Activated CD4-positive, alpha-beta T cell treated with anti-CD3 and anti-CD28 coated beads for 4 hours (primary cell): Measurements from ENCODE around the gene CT45A3.
"Not testable (repeated sequence)": the region's sequence is repeated elsewhere in the genome, so short reads cannot be mapped to it uniquely, and the experiment has no call there.

ENCODE experiments used
- DNase-seq, 2 donors: peaks; one replicate each; pipeline ENCODE4 v3.0.0-alpha.2; 2020

CT45A3 gene, protein sequence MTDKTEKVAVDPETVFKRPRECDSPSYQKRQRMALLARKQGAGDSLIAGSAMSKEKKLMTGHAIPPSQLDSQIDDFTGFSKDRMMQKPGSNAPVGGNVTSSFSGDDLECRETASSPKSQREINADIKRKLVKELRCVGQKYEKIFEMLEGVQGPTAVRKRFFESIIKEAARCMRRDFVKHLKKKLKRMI

DNA sequence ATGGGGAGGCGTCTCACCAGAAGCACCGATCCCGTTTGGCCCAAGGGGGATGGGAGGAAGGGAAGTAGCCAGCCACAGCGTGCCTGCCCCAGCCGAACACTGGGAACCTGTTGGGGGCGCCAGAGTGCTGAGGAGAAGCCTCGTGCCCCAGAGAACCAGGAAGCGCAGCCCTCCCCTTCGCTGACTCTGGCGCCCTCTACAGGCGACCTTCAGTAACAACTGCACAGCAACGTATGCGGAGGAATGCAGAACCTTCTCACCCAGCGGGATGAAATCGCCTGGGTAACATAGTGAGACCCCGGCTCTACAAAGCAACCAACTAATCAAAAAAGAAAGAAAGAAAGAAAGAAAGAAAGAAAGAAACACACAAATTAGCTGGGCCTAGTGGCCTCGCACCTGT is at the start of gene CT45A3:
Gene CT45A3 (minus strand): TSS at position 101 of the 400 bp plus-strand sequence. CDS start 3,747 bp downstream, outside the sequence.
- not testable (repeated sequence) for DNase-seq

DNA sequence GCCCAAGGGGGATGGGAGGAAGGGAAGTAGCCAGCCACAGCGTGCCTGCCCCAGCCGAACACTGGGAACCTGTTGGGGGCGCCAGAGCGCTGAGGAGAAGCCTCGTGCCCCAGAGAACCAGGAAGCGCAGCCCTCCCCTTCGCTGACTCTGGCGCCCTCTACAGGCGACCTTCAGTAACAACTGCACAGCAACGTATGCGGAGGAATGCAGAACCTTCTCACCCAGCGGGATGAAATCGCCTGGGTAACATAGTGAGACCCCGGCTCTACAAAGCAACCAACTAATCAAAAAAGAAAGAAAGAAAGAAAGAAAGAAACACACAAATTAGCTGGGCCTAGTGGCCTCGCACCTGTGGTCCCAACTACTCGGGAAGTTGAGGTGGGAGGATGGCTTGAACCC is 34.7 kb upstream of the CT45A3 start, which contains the start of gene CT45A6:
Gene CT45A6 (minus strand): TSS at position 101 of the 400 bp plus-strand sequence. CDS start 3,794 bp downstream, outside the sequence.
- not testable (repeated sequence) for DNase-seq

DNA sequence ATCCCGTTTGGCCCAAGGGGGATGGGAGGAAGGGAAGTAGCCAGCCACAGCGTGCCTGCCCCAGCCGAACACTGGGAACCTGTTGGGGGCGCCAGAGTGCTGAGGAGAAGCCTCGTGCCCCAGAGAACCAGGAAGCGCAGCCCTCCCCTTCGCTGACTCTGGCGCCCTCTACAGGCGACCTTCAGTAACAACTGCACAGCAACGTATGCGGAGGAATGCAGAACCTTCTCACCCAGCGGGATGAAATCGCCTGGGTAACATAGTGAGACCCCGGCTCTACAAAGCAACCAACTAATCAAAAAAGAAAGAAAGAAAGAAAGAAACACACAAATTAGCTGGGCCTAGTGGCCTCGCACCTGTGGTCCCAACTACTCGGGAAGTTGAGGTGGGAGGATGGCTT is 17.4 kb upstream of the CT45A3 start, which contains the start of gene CT45A5:
Gene CT45A5 (minus strand): TSS at position 101 of the 400 bp plus-strand sequence. CDS start 3,774 bp downstream, outside the sequence.
- not testable (repeated sequence) for DNase-seq

DNA sequence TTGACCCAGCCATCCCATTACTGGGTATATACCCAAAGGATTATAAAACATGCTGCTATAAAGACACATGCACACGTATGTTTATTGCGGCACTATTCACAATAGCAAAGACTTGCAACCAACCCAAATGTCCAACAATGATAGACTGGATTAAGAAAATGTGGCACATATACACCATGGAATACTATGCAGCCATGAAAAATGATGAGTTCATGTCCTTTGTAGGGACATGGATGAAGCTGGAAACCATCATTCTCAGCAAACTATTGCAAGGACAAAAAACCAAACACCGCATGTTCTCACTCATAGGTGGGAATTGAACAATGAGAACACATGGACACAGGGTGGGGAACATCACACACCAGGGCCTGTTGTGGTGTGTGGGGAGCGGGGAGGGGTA is 23.3 kb downstream of the CT45A3 start:
- not testable (repeated sequence) for DNase-seq

DNA sequence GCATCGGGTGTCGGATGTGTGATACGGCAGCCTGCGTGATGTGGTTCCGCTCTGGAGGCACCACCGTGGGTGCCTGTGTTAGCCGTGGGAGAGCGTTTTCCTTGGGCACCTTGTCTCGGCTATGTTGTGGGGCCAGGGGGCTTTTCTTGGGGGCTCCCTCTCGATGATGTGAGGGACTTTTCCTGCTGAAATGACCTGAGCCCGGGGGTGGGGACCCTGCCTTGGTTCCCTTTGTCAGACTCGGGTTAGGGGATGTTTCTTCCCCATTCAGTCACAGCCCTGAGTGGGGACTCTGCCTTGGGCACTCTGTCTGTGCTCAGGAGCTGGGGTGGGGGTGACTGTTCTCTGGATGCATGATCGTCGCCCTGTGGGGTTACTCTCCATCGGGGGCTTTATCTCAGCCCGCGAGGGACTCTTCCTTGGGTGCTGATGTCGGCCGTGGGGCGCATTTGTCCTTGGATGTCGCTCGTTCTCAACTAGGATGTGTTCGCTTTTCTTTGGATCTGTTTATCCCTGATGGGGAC is 26.7 kb downstream of the CT45A3 start:
- no peak for DNase-seq

DNA sequence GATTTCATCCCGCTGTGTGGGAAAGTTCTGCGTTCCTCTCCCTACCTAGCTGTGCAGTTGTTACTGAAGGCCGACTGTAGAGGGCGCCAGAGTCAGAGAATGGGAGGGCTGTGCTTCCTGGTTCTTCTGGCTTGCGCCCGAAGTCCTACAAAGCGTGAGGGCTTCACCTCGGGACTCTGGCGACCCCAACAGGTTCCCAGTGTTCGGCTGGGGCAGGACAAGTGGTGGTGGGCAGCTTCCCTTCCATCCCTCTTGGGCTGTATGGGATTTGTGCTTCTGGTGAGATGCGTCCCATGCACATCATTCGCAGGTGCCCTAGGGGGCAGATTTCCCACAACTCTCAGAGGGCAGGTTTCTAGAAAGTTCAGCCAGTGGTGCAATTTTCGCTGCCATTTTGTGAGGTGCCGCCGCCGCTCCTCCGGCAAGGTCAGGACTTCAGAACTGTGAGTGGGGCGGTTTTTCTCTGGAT is 27.3 kb downstream of the CT45A3 start:
- DNase-seq, result peak; percentile 5 to 16

DNA sequence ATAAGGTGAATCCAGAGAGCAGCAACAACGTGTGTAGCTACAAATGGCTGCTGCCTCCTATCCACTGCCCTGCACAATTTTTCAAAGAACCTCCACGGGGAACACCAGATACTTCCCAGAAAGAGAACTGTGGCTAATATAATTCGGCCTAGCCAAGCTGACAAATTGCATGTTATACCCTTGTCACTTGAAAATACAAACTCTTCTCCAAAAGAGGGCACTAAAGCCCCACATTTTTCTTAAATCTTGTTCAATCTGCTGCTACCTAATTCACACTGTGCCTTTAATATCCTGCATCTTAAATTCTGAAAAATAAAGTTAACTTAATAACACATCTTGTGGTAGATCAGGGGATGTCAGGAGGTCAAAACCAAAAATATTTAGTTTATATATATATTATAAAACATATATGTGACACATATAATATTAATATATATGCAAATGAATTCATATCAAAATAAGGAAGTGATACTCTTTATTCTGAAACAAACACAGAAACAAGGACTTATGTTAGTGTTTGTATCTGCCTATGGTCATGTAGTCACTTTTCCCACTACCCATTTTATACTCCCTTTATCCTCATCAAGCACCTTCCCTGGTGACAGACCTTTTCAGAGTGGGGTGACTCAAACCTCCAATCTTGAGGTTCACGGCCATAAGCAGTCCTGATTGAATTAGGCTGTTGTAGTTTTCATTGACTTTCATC is 30.5 kb downstream of the CT45A3 start:
- no peak for DNase-seq

DNA sequence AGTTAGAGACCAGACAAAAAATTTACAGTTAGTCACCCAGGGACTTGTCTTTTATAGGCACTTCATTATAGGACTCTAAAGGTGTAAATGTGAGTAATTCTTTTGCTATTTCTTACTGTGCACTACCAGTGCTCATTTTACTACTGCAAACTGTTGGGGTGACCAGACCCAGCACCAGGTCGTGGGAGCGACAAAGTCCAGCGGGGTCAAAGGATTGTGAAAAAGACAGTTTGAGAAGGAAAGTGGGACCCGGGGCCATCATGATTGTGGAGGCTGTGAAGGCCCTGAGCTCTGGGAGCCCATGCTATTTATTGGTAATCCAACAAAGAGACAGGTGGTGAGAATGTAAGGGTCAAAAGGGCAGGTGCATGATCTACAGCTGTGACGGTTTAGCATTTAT is 33.3 kb downstream of the CT45A3 start:
- not testable (repeated sequence) for DNase-seq

DNA sequence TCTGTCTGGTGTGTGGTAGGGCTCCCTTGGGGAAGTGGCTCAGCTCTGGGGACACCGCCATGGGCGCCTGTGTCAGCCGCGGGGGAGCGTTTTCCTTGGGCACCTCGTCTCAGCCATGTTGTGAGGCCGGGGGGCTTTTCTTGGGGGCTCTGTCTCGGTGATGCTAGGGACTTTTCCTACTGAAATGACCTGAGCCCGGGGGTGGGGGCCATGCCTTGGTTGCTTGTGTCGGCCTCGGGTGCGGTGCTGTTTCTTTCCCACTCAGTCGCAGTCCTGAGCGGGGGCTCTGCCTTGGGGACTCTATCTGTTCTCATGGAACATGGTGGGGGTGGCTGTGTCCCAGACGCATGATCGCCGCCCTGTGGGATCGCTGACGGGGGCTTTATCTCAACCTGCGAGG is 54.2 kb downstream of the CT45A3 start:
- DNase-seq, result no peak

DNA sequence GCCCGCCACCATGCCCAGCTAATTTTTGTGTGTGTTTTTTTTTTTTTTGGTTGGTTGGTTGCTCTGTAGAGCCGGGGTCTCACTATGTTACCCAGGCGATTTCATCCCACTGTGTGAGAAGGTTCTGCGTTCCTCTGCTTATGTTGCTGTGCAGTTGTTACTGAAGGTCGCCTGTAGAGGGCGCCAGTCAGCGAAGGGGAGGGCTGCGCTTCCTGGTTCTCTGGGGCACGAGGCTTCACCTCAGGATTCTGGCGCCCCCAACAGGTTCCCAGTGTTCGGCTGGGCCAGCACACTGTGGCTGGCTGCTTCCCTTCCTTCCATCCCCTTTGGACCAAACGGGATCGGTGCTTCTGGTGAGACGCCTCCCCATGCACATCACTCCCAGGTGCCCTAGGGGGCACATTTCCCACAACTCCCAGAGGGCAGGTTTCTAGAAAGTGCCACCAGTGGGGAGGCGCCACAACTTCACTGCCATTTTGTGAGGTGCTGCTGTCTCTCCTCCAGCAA is 54.8 kb downstream of the CT45A3 start, which contains the start of gene CT45A1:
Gene CT45A1 (plus strand): TSS at position 457 of the 507 bp plus-strand sequence. CDS start 5,302 bp downstream, outside the sequence.
- not testable (repeated sequence) for DNase-seq
